ENCODE results near the gene SLC26A6.

DNA sequence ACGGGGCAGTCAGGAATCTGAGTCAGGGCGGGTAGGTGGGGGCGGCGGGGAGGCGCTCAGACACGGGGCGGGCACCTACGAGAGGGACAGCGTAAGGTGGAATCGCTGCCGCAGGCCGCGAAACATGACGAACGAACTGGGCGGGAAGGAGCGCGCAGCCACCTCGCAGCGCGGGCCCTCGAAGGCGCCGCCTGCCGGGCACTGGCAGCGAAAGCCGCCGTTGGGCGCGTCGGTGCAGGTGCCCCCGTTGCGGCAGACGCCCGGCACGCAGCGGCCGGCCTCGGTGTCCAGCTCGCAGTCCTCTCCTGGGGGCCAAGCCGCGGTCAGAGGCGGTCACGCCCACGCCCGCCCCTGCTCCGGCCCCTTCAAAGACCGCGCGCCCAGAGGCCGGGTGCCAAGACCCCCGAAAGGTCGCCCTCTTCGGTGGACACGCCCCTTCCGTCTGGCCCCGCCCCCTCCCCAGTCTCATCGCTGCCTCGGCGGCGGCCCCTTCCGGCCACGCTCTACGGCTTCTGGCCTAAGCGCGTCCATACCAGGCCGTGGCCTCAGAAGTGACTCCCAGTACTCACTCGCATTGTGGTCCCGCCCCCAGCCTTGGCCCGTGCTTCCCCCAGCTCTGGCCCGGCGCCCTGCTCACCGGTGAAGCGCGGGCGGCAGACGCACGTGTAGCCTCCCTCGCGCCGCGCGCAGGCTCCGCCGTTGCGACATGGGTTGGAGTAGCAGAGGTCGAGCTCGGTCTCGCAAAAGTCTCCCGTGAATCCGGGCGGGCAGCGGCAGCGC lies 21.0 kb upstream of the SLC26A6 start:
- TF ChIP-seq POLR2AphosphoS5 (IDR thresholded peaks at IDR 0.05) (peak; percentile 6 to 22 (median 18)), CTCF (IDR thresholded peaks at IDR 0.05) (peak in 5 of 7 experiments; percentile 26 to 77 (median 66)), POLR2A (IDR thresholded peaks at IDR 0.05) (no peak), EP300 (IDR thresholded peaks at IDR 0.05) (no peak)
